Measurements from ENCODE around the gene DNASE1L2. TPM values are rescaled to one million over a fixed set of nuclear protein-coding genes. Genes with fewer than 3 reads are reported as not detected.
A peak's percentile ranks its signal among the peaks of the same experiment; 100 is the strongest.
"Not testable (repeated sequence)": the region's sequence is repeated elsewhere in the genome, so short reads cannot be mapped to it uniquely, and the experiment has no call there.

Gene DNASE1L2
- total RNA-seq, 1 donor from 2014 or later = 0.39 TPM

DNA sequence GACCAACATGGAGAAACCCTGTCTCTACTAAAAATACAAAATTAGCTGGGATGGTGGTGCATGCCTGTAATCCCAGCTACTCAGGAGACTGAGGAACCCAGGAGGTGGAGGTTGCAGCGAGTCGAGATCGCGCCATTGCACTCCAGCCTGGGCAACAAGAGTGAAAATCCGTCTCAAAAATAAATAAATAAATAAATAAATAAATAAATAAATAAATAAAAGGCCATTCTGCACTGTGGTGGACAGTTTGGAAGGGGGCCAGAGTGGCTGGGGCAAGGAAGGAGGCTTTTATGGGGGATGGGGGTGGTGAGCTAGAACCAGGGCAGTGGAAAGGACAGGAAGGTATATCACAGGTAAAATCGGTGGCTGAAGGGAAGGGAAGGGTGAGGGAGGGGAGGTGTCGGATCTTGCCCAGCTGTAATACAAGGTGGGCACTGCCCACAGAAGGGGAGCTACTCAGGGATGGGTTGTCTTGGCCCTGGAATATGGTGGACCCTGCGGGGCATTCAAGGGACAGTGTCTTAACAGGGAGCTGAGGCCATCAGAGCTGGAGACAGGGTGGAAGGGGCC, 33.0 kb upstream of the DNASE1L2 start:
- not testable (repeated sequence) for DNase-seq (ENCODE audit: low spot score)

DNA sequence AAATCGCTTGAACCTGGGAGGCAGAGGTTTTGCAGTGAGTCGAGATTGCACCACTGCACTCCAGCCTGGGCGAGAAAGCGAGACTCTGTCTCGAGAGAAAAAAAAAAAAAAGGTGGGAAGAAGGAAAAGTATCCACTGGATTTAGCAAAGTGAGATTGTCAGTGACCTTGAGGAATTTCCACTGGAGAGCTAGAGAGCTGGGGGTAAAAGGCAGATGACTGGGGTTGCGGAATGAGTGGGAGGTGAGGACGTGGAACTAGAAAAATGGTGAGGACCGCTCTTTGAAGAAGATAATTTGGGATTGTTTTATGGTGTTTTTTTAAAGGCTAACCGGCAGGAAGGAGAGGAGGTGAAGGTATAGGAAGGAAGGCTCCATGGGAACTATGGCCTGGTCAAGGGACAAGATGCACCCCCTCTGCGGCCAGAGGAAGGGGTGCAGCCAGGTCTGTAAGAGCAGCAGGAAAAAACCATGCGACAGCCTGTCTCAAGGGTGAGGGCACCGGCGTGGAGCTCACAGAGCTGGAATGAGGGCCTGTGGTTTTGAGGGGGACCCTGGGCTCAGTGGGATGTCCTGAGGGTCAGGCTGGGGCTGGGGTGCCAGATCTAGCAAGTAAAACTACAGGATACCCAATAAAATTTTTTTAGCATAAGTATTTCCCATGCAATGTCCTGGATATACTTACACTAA, 31.7 kb upstream of the DNASE1L2 start:
- DNase-seq (ENCODE audit: low spot score) = no peak

DNA sequence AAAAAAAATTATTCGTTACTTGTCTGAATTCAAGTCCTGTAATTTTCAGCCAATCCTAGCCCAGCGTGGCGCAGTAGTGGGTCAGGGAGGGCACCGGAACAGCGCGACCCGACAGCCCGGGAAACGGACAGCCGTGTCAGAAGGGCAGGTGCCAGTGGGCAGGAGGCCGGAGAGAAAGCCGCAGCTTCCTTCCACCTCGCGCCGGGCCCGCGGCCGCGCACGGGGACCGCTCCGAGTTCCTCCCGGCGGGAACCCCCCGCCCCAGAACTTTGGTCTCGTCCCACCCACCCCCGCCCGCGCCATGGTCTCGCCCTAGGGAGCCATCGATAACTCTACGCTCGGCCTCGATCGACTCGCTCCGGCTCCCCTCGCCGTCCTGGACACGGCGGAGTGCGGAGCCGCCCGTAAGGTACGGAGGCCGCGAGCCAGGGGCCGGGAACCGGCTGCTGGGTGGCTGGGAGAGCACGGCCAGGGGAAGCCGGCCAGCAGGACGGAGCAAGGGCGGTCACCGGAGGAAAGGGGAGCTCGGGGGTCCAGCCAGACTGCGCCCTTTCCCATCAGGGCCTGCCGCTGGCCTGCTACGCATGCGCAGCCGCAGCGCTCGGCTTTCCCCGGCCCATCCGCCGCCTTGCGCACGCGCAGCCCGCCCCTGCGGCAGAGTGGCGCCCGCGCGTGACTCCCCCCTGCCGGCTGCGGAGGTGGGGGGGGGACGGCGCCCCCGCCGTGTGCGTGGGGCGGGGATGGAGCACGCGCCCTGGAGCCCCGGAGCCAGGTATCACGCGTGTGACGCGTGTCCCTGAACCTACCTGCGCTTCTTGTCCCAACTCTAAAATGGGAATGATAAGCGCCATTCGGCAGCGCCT, 30.9 kb upstream of the DNASE1L2 start, which contains the start of gene MLST8:
MLST8 (plus strand) TSS at position 351 of the 863 bp plus-strand sequence. CDS start 632 bp downstream, outside the sequence.
- DNase-seq (ENCODE audit: low spot score) = peak; percentile 95

DNA sequence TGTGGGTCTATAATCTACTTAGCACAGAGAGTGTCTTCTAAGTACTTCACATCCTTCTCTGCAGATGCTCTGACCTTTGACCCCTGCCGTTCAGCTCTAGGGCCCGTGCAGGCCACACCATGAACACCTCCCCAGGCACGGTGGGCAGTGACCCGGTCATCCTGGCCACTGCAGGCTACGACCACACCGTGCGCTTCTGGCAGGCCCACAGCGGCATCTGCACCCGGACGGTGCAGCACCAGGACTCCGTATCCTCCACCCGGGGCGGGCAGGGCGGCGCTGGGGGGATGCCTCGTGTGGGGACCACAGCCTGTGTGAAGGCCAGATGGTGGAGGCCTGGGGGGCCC, 30.3 kb upstream of the DNASE1L2 start:
- no peak for DNase-seq (ENCODE audit: low spot score)

DNA sequence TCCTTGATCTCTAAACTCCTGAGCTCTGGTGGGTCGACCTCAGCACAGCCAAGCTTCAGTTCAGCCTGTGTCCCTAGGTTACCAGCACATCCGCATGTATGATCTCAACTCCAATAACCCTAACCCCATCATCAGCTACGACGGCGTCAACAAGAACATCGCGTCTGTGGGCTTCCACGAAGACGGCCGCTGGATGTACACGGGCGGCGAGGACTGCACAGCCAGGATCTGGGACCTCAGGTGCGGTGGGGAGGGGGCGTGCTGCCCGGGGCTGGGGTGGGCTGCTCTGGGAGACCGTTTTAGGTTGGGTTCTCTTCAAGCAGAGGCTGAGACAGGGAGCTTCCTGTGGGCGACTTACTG, 29.8 kb upstream of the DNASE1L2 start:
- DNase-seq (ENCODE audit: low spot score) = no peak

DNA sequence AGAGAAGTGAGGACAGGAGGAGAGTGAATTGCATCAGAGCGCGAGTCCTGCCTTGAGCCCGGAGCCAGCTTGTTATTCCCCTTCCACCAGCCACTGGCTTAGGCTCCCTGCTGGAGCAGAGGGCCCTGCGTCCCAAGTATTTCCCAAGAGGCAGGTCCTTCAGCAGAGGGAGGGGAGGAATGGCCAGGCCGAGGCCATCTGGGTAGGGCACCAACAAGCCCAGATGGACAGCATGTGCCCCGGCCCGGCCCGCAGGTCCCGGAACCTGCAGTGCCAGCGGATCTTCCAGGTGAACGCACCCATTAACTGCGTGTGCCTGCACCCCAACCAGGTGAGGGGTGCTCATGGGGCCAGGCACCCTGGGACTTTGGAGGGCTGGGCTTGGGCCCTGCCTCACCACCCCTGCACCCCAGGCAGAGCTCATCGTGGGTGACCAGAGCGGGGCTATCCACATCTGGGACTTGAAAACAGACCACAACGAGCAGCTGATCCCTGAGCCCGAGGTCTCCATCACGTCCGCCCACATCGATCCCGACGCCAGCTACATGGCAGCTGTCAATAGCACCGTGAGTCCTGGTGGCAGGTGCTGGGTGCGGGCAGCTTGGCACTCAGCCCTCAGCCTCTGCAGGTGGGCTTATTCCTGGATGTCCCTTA, 29.3 kb upstream of the DNASE1L2 start:
- DNase-seq (ENCODE audit: low spot score) = no peak

DNA sequence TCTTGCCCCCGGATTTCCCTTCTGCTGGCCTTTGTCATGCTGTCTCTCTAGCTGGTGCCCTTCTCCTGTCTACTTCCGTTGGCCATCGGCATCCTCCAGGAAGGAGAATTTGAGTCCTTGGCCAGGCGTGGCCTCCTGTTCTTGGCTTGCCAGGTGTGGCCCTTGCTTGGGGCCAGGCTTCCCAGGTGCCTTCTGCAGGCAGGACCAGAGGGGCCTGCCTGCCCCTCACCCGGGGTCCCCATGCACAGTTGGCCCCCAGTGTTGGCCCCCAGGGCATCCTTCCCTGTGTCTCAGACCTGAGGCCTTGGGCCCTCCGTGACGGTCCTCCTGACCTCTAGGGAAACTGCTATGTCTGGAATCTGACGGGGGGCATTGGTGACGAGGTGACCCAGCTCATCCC, 28.4 kb upstream of the DNASE1L2 start:
- no peak for DNase-seq (ENCODE audit: low spot score)

DNA sequence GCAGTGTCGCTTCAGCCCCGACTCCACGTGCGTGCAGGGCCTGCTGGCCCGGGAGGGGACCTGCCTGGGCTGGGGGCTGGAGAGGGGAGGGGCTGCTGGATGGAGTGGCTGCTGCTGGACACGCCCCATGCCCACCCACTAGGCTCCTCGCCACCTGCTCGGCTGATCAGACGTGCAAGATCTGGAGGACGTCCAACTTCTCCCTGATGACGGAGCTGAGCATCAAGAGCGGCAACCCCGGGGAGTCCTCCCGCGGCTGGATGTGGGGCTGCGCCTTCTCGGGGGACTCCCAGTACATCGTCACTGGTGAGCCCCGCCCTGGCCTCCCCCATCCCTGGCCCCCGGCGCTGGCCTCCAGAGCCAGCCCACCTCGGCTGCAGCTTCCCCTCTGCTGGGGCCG, 27.9 kb upstream of the DNASE1L2 start:
- DNase-seq (ENCODE audit: low spot score) = no peak

DNA sequence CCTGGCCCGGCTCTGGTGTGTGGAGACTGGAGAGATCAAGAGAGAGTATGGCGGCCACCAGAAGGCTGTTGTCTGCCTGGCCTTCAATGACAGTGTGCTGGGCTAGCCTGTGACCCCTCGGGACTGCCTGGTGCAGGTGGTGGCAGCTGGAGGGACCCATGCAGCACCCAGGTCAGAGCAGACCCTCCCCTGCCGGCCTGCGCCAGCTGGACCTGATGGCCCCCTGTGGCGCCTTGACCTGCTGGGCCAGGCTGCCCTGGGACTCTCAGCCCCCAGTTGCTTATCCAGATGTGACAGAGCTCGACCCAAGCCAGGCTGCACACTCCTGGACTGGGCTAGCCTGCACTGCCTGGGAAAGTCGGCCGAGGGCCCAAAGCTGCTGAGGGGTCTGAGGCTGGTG, 27.5 kb upstream of the DNASE1L2 start:
- DNase-seq (ENCODE audit: low spot score) = no peak

DNA sequence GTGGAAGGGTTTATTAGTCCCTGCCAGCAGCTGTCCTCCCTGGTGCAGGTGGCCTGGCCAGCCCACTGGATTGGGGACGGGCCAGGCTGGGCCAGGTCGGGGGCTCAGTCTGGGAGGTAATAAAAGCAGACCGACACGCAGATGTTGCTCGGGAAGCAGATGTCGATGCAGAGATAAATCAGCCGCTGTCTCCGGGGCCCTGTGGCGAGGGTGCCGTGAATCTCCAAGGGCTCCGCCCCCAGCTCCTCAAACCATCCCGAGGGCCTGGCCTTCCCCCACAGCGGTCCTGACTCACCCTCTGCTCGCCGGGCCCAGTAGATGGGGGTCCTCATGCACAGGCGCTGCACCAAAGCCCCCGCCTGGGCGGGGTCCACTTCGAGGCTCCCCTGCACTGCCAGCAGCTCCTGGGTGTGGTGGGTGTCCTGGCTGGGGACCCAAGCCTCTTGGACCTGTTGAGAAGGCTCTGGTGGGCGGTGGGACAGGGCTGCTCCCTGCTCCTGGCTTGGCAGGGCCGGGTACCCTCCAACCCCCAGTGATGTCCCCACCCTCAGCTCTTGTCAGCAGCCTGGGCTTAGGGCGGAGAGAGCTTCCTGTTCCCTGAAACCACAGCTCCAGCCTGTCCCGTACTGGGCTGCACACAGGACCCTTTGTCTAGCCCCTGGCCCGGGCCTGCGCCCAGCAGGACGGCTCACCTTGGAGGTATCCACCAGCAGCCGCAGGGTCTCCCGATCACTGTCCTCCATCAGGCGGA, 26.8 kb upstream of the DNASE1L2 start:
- no peak for DNase-seq (ENCODE audit: low spot score)

DNA sequence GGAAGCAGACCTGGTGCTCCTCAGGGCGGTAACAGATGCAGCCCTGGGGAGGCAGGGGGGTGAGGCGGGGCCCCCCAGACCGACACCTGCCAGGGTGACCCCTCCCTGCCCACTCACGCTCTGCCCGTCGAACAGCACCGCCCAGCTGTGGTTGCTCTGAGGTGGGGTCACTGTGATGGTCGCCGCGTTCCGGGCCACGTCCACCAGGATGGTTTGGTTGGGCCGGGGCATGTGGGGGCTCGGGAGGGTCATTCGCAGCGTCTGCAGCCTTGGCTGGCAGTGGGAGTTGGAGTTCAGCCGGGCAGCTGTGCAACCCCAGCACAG, 26.3 kb upstream of the DNASE1L2 start:
- no peak for DNase-seq (ENCODE audit: low spot score)

DNA sequence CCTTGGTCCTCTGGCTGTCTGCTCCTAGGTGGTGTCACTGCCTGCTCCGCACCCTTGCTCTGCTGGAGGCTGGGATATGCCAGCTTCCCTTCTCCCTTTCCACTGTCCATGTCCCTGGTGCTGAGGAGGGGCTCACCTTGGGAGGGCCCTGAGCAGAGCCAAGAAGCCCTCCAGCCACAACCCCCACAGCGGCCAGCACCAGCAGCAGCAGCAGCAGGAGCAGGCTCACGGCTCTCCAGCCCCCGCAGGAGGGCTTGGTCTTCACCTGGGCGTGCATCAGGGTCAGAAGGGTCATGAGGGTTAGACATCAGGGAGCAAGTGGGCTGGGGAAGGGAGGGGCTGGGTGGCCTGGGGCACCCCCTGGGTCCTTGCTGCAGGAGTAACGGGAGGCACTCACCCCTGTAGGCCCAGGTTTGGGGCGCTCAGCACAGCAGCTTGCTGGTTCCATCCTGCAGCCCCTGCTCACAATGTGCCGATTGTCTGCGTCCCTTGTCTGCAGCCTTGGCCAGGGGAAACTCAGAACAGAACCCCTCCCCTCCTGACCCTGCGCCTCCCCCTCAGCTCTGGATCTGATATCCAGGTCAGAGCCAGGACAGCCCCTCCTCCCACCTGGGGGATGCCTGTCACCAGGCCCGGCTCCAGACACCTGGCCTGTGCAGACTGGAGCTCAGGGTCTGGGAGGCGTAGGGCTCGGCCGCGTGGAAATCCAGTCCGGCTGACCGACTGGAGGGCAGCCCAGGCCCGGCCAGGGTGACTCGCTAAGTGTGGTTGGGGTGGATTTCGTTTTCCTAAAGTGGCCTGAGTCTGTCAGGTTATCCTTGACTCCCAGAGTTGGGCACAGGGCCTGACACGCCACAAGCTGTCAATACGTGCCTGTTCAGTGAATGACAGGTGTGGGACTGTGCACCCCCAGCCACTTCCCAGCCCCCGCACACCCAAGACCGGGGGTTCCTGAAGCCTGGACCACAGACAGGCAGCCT, 25.6 kb upstream of the DNASE1L2 start, which contains the start of gene BRICD5:
BRICD5 (minus strand) TSS at position 478 of the 980 bp plus-strand sequence; CDS start at position 448, 30 bp downstream.
- no peak for DNase-seq (ENCODE audit: low spot score)

DNA sequence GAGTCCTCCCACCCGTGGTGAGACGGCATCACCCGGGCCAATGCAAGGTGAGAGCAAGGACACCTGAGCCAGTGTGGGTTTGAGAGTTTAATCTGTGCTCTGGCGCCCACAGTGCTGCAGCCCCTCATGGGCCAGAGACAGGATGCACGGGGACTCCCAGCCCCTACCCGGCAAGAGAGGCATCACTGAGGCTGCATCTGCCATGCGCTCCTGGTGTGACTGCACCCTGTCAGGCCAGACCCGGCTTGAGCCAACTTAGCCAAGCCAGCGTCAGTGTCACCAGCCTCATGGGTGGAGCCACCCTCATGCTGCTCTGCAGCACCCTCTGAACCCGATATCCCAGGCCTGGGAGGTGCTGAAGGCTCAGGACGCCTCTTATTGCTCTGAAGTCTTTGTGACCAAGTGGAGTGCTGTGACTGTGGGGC, 24.3 kb upstream of the DNASE1L2 start:
- DNase-seq (ENCODE audit: low spot score) = no peak

DNA sequence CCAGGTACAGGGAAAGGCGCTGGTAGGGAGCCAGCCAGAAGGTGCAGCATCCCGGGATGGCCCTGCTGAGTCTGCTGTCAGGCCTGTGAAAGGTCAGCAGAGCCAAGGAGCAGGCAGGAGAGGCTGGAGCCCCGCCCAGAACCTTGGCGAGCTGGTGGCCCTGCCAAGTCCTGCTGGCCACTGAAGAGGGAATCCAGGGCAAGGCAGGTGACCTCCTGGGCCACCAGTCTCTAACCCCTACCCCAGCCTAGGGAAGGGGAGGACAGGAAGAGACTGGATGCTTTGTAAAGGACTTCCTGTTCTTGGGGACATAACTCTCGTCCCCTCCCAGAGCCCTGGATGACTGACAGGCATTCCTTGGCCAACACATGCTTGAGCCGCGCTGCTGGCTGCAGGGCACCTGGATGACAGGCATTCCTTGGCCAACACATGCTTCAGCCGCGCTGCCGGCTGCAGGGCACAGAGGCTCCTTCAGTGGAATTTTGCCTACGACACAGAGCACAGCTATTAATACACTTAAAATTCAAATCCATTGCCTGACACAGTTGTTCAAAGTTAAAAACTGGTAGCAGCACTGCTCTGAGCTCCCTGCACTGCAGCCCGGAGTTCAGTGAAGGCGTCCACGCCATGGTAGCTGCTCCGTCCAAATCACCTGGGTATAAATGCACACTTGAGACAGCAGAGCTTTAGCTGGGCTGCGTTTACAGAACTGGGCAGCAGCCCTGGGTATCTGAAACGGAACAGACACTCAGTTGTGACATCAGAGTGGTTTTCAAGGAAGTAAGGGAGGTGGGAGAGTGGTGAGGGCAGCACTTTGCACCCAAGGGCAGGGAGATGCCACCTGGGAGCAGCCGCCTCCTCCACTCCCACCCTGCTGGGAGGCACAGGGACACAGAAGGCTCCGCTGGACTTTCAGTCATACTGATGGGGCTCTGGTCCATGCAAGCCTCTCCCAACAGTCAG, 23.6 kb upstream of the DNASE1L2 start:
- DNase-seq (ENCODE audit: low spot score) = no peak

DNA sequence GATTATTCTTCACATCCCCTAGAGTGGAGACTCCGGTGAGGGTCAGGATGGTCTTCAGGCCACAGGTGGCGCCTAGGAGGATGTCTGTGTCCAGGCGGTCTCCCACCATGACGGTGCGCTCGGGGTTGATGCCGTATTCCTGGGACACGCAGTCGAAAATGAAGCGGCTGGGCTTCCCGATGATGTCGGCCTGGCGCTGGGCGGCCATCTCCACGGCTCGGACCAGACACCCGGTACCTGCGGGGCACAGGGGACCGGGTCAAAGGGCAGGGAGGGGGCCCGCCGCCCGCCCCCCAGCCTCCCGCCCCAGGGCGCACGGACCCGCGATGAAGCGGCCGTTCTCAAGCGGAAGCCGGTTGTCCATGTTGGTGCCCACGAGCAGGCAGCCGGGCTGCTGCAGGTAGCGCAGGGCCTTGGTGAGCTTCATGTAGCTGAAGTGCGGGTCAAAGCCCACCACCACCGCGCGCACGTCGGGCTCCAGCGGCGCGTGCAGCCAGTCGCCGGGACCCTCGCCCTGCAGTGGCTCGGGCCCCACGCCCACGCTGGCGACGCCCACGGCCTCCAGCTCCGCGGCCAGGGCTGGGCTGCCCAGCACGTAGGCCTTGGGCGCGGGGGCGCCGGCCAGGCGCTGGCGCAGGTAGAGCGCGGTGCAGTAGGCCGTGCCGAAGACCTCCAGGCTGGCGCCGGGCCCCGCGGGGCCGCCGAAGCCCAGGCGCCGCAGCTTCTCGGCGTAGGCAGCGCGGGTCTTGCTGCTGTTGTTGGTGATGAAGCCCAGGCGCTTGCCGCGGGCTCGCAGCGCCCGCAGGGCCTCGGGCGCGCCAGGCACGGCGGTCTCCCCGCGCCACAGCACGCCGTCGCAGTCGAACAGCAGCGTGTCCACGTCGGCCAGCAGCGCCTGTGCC, 22.2 kb upstream of the DNASE1L2 start:
- DNase-seq (ENCODE audit: low spot score) = no peak

DNA sequence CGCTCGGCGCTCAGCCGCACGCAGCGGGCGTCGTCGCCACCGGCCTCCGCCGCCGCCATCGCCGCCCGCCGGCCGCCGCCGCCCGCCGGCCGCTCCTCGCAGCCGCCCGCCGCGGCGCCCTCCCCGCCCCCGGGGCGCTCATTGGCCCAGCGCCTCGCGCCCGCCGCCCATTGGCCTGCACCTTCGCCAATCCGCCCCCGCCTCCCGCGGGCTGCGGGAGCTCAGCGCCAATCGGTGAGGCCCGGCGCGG, 21.6 kb upstream of the DNASE1L2 start, which contains the start of gene PGP:
PGP (minus strand) TSS at position 122 of the 250 bp plus-strand sequence; CDS start at position 59, 63 bp downstream.
- no peak for DNase-seq (ENCODE audit: low spot score)

DNA sequence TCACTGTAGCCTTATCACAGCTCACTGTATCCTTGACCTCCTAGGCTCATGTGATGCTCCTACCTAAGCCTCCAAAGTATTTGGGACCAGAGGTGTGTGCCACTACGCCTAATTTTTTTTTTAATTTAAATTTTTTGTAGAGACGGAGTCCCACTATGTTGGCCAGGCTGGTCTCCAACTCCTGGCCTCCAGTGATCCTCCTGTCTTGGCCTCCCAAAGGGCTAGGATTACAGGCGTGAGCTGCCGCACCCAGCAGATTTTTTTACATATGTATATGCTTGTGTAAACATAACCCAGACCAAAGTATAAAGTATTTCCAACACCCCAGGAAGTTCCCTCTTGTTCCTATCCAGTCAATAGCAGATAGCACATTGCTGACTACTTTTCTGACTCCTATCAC, 19.9 kb upstream of the DNASE1L2 start:
- DNase-seq (ENCODE audit: low spot score) = no peak
